GM18951 (cell line): ENCODE measurements around the gene SMYD3.

Source experiments
- POLR2A ChIP-seq: IDR thresholded peaks from 4 replicates; pipeline ENCODE4 v1.6.1; 2011; ENCODE audit warnings: mild to moderate bottlenecking; ENCODE audit not compliant: insufficient read length, insufficient read depth; ENCODE audit errors: extremely low read depth
- in situ Hi-C: fragments of 300-500 bp; cut with MboI; formaldehyde crosslinking; loops from one replicate; pipeline ENCODE4 v1.12.0; 2022; ENCODE audit warnings: low sequenced_read_pairs, mixed read lengths, inconsistent platforms; ENCODE audit not compliant: unreplicated experiment

SMYD3 gene

GRCh38 chr1:245860657-245861544 lies 646.2 kb downstream of the SMYD3 start:
- in situ Hi-C loops = no loop called here
- no peak for TF ChIP-seq POLR2A

- no peak for TF ChIP-seq POLR2A
- in situ Hi-C loops = no loop called here
Measured at GRCh38 chr1:245859493-245860114, 647.5 kb downstream of the SMYD3 start.

GRCh38 chr1:245858722-245859492 lies 648.2 kb downstream of the SMYD3 start:
- in situ Hi-C loops = no loop called here
- TF ChIP-seq POLR2A = no peak

- in situ Hi-C loops = no loop called here
- no peak for TF ChIP-seq POLR2A
Measured at GRCh38 chr1:245858022-245858721, 648.9 kb downstream of the SMYD3 start.

GRCh38 chr1:245856944-245857531 lies 650.0 kb downstream of the SMYD3 start:
- no peak for TF ChIP-seq POLR2A
- in situ Hi-C loops = no loop called here

GRCh38 chr1:245855846-245856730 lies 651.0 kb downstream of the SMYD3 start:
- in situ Hi-C loops = no loop called here
- no peak for TF ChIP-seq POLR2A

GRCh38 chr1:245853291-245853690 lies 653.8 kb downstream of the SMYD3 start:
- TF ChIP-seq POLR2A = no peak
- in situ Hi-C loops = no loop called here

- in situ Hi-C loops = no loop called here
- no peak for TF ChIP-seq POLR2A
Measured at GRCh38 chr1:245843101-245843500, 664.0 kb downstream of the SMYD3 start.

- no peak for TF ChIP-seq POLR2A
- in situ Hi-C loops = no loop called here
Measured at GRCh38 chr1:245842106-245842505, 665.0 kb downstream of the SMYD3 start.

- in situ Hi-C loops = no loop called here
Measured at GRCh38 chr1:245840971-245841370, 666.1 kb downstream of the SMYD3 start.

GRCh38 chr1:245837718-245838117 lies 669.4 kb downstream of the SMYD3 start:
- no peak for TF ChIP-seq POLR2A
- in situ Hi-C loops = no loop called here

More at GRCh38 chr1:245840971-245841370, 666.1 kb downstream of the SMYD3 start:
- no peak for TF ChIP-seq POLR2A

GRCh38 chr1:245835386-245835785 lies 671.7 kb downstream of the SMYD3 start:
- no peak for TF ChIP-seq POLR2A
- in situ Hi-C loops = no loop called here

- in situ Hi-C loops = no loop called here
- TF ChIP-seq POLR2A = no peak
Measured at GRCh38 chr1:245834002-245834401, 673.1 kb downstream of the SMYD3 start.
